NCI-H1436 treated with DMSO at 0.1 percent for 48 hours (cell line): ENCODE measurements around the gene RBM4B.
"Not testable (repeated sequence)": the region's sequence is repeated elsewhere in the genome, so short reads cannot be mapped to it uniquely, and the experiment has no call there.

Experiments used
- DNase-seq: peaks from one replicate; lab custom pipeline; 2025; lab: John Stamatoyannopoulos, UW

The RBM4B gene

GRCh38 chr11:66639814-66640340, 37.8 kb downstream of the RBM4B start:
- not testable (repeated sequence) for DNase-seq

- no peak for DNase-seq
Observed at GRCh38 chr11:66639066-66639813, 38.4 kb downstream of the RBM4B start.

GRCh38 chr11:66638177-66639065, 39.3 kb downstream of the RBM4B start, which contains the start of gene RBM4:
Gene RBM4, plus strand, starts transcription at chr11:66638703. Its CDS starts 1,009 bp downstream, at chr11:66639712.
- DNase-seq = peak; percentile 98

DNA sequence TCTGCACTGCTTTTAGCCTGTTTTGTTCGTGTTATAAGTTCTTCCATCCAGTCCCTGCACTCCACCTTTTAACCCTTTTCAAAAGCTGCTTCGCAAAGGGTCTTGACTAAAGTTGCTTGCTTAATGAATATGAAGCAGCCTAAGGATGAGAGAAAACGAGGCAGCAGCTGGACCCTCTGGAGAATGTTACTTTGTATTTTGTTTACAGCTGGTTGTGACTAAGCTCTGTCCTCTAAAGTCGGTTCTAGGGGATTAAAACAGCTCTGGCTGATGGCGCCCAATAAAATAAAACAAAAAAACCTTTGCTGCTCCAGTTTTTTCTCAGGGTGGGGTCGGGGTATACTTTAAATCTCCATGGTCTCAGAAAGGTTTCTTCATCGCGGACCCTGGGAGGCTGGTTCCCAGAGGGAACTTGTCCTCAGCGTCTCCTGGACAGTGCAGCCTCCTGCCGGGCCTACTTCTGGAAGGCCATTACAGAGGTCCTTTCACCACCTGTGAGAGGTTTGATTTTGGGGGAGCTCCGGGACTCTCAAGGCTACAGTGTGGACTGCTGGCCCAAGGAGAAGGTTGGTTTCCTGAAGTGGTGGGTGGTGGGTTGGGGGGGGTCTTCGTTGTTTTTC, 40.0 kb downstream of the RBM4B start:
- no peak for DNase-seq

DNA sequence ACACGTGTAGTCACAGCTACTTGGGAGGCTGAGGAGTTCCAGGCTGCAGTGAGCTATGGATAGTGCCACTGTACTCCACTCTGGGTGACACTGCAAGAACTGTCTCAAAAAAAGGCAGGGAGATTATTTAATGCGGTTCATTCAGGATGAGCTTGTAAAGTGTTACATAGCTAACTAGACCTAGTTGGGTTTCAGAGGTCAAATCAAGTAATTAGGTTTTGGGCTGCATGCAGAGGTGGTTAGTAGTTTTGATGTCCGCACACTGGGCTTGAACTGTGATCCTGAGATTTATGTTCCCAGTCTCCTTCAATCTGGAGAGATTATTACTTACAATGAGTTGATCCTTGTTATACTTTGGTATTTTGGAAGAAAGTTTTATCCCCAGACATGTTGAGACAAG, 41.3 kb downstream of the RBM4B start:
- no peak for DNase-seq

GRCh38 chr11:66632952-66633351, 44.7 kb downstream of the RBM4B start:
- no peak for DNase-seq

DNA sequence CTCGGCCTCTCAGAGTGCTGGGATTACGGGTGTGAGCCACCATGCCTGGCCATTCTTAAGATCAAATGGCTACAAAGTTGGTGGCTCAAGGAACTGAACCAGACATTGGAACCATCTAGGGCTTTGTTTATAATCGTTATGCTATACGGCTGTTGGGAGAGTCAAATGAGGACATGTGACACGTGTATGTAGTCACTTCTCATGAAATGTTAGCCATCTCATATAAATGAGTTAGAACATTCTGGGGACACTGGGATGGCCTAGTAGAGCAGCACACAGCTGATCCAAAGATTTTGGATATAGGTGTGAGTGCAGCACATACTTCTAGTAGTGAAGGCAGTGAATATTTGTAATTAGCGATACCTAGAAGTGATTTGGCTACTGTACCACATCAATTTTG, 45.8 kb downstream of the RBM4B start:
- no peak for DNase-seq

DNA sequence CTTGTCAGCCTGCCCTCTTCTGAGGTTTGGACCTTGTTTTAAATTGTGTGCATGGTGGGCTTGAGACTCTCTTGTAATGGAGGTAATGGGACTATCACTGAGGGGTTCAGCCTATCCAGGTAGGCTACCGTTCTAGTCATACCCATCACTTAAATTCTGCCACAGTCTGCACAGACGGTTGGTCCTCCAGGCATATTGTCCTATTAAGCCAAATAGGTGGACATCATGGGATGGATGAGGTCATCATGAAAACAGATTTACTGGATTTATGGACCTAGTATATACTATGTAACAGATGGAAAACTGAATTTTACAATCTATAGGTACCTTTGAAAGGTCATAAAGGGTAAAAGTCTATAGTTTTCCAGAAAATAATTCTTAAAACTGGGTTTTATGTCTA, 48.3 kb downstream of the RBM4B start:
- DNase-seq = no peak

- no peak for DNase-seq
Observed at GRCh38 chr11:66628061-66628603, 49.6 kb downstream of the RBM4B start.

DNA sequence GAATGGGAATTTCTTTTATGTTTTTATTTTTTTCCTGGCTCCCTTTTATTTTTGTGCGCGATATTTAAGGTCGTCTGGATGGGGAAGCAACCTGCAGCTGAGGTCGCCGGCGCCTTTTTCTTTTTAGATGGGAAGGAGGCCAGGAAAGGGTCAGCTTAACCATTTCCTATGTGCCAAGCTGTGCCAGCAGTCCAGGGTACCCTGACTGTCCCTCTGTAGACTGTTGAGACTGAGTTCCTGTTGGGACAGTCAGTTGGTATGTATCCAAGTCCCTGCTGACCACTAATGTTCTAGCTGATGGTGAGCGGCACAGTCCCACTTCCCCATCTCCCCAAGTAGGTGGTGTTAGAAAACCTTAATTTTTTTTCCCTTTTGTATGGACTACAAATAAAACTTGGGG, 50.8 kb downstream of the RBM4B start:
- no peak for DNase-seq

DNA sequence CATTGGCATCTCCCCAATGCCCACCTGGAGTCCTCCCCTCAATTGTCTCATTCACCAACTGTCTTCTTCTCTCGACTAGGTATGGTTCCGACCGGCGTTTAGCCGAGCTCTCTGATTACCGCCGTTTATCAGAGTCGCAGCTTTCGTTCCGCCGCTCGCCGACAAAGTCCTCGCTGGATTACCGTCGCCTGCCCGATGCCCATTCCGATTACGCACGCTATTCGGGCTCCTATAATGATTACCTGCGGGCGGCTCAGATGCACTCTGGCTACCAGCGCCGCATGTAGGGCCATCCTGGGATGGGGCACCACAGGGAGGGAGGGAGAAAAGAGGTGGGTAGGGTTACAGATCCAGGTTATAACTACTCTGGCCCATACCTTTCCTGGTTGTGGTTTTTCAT, 51.3 kb downstream of the RBM4B start:
- no peak for DNase-seq

DNA sequence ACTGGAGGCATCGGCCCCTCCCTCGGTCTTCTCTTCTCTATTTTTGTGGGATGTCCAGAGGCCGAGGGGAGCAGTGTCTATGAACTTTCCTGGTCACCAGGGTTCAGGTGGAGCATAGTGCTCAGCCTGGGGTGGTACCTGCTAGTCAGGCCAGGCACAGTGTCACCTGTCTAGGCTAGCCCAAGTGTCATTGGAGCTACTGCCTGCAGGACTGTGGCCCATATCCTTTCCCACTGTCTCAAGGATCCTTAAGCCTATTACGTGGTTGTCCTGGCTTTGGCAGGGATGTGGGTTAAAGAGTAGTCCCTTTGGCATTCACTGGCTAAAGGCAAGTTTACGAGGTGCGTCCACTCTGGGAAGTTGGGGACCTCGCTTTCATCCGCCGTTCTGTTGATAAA, 51.9 kb downstream of the RBM4B start:
- DNase-seq = no peak

GRCh38 chr11:66625041-66625751, 52.5 kb downstream of the RBM4B start:
- DNase-seq = no peak

DNA sequence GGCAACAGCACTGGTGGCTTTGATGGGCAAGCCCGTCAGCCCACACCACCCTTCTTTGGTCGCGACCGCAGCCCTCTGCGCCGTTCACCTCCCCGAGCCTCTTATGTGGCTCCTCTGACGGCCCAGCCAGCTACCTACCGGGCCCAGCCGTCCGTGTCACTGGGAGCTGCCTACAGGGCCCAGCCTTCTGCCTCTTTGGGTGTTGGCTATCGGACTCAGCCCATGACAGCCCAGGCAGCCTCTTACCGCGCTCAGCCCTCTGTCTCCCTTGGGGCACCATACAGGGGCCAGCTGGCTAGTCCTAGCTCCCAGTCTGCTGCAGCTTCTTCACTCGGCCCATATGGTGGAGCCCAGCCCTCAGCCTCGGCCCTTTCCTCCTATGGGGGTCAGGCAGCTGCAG, 53.2 kb downstream of the RBM4B start:
- DNase-seq = no peak

DNA sequence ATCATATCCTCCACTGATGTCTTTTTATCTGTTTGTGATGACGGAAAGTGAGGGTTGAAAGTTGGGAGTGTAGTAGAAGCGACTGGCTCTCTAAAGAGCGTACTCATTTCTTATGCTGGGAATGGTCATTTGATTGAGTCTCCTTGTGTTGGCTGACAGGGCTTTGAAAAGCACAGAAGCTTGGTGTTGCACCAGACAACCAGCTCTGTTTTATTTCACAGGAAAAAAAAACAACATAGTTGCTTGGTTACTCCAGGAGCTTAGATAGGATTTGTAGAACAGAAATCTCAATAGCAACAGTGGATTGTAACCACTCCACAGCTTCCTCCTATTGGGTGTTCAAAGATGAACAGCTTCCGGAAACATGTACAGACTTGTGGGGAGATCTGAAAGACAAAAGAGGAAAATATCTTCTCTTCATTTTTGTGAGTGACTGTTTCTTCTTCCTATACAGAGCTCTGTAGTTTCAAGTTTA, 58.6 kb downstream of the RBM4B start:
- DNase-seq = no peak

GRCh38 chr11:66617155-66617834, 60.4 kb downstream of the RBM4B start:
- no peak for DNase-seq

GRCh38 chr11:66616379-66617154, 61.1 kb downstream of the RBM4B start, which contains the start of gene RBM14:
Gene RBM14, plus strand, starts transcription at chr11:66616630. Its CDS starts 91 bp downstream, at chr11:66616721.
- peak; percentile 94 for DNase-seq
